SHP77 treated with DMSO at 0.1 percent for 48 hours (cell line): ENCODE data around the gene PSMD4.
"Not testable (repeated sequence)": the region's sequence is repeated elsewhere in the genome, so short reads cannot be mapped to it uniquely, and the experiment has no call there.

Experiments used
- DNase-seq: peaks from one replicate; lab custom pipeline; 2025; lab: John Stamatoyannopoulos, UW

The PSMD4 gene

GRCh38 chr1:151254217-151255213 lies at the start of gene PSMD4:
TSS of gene PSMD4 (plus strand) at chr1:151254734. CDS start at chr1:151254783, 49 bp downstream.
- DNase-seq = peak; percentile 100

GRCh38 chr1:151205381-151205965 lies 49.1 kb upstream of the PSMD4 start:
- not testable (repeated sequence) for DNase-seq

GRCh38 chr1:151210830-151211229 lies 43.7 kb upstream of the PSMD4 start:
- no peak for DNase-seq

- DNase-seq = no peak
Measured at GRCh38 chr1:151211972-151212705, 42.4 kb upstream of the PSMD4 start.

- DNase-seq = no peak
Measured at GRCh38 chr1:151213560-151213959, 41.0 kb upstream of the PSMD4 start.

- no peak for DNase-seq
Measured at GRCh38 chr1:151221616-151222015, 32.9 kb upstream of the PSMD4 start.

- DNase-seq = no peak
Measured at GRCh38 chr1:151222130-151222529, 32.4 kb upstream of the PSMD4 start.

- no peak for DNase-seq
Measured at GRCh38 chr1:151235235-151235634, 19.3 kb upstream of the PSMD4 start.

- no peak for DNase-seq
Measured at GRCh38 chr1:151237678-151238466, 16.7 kb upstream of the PSMD4 start.

- no peak for DNase-seq
Measured at GRCh38 chr1:151238467-151238739, 16.1 kb upstream of the PSMD4 start.

- DNase-seq = no peak
Measured at GRCh38 chr1:151242442-151242841, 12.1 kb upstream of the PSMD4 start.

GRCh38 chr1:151243683-151244216 lies 10.8 kb upstream of the PSMD4 start:
- DNase-seq = no peak

- DNase-seq = no peak
Measured at GRCh38 chr1:151246786-151247185, 7.7 kb upstream of the PSMD4 start.

GRCh38 chr1:151251656-151252470 lies 2.7 kb upstream of the PSMD4 start:
- DNase-seq = peak; percentile 84

GRCh38 chr1:151255381-151255780 lies 847 bp downstream of the PSMD4 start:
- DNase-seq = no peak

GRCh38 chr1:151259351-151259750 lies 4.8 kb downstream of the PSMD4 start:
- no peak for DNase-seq

GRCh38 chr1:151265446-151266236 lies 11.1 kb downstream of the PSMD4 start:
- no peak for DNase-seq

GRCh38 chr1:151266315-151266714 lies 11.8 kb downstream of the PSMD4 start:
- no peak for DNase-seq

GRCh38 chr1:151266821-151267220 lies 12.3 kb downstream of the PSMD4 start:
- DNase-seq = no peak

- no peak for DNase-seq
Measured at GRCh38 chr1:151267760-151268159, 13.2 kb downstream of the PSMD4 start.
